ENCODE data around the gene TBC1D16.

GRCh38 chr17:79919164-79919585, 116.5 kb downstream of the TBC1D16 start:
- TF ChIP-seq, protein P1, sequence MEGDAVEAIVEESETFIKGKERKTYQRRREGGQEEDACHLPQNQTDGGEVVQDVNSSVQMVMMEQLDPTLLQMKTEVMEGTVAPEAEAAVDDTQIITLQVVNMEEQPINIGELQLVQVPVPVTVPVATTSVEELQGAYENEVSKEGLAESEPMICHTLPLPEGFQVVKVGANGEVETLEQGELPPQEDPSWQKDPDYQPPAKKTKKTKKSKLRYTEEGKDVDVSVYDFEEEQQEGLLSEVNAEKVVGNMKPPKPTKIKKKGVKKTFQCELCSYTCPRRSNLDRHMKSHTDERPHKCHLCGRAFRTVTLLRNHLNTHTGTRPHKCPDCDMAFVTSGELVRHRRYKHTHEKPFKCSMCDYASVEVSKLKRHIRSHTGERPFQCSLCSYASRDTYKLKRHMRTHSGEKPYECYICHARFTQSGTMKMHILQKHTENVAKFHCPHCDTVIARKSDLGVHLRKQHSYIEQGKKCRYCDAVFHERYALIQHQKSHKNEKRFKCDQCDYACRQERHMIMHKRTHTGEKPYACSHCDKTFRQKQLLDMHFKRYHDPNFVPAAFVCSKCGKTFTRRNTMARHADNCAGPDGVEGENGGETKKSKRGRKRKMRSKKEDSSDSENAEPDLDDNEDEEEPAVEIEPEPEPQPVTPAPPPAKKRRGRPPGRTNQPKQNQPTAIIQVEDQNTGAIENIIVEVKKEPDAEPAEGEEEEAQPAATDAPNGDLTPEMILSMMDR (IDR thresholded peaks at IDR 0.05), result no peak
- TF ChIP-seq EZH2 (IDR thresholded peaks at IDR 0.05), result no peak
